NCI-H2227 (cell line): Measurements from ENCODE around the gene APOBEC3A.

Source experiments
- DNase-seq: peaks from one replicate; lab custom pipeline; 2025; ENCODE audit not compliant: unreplicated experiment; lab: John Stamatoyannopoulos, UW

APOBEC3A gene

GRCh38 chr22:38957046-38957770 is at the start of gene APOBEC3A:
APOBEC3A (plus strand) TSS chr22:38957609; CDS start chr22:38957692, 83 bp downstream.
- DNase-seq = no peak

DNA sequence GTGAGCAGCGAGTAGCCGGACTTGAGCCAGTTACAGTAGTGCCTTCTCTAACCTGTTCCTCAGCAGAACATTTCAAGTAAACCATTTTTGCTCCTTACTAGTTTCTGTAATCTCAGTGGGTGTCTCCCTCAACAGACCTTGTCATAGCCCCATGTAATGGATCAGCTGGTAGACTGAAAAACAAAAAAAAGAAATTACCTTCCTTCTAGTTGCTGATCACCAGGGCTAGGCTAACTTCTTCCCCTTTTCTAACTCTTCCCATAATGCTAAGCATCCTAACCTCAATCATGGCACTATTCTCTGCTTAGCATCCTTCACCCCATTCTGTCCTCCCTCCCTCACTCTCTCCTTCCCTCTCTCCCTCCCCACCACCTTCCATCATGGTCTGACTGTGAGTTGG is 49.6 kb upstream of the APOBEC3A start:
- no peak for DNase-seq

DNA sequence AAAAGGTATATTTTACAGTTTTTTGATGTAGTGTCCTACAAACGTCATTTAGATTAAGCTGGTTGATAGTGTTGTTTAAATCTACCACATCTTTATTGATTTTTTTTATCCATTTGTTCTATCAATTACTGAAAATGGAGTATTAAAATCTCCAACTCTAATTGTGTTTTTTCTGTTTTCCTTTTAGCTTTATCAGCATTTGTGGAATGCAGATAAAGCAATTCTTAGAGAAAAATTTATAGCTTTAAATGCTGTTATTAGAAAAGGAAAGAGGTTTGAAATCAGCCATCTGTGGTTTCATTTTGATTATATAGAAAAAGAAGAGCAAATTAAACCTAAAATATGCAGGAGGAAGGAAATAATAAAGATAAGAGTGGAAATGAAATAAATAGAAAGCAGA is 46.0 kb upstream of the APOBEC3A start:
- DNase-seq = no peak

DNA sequence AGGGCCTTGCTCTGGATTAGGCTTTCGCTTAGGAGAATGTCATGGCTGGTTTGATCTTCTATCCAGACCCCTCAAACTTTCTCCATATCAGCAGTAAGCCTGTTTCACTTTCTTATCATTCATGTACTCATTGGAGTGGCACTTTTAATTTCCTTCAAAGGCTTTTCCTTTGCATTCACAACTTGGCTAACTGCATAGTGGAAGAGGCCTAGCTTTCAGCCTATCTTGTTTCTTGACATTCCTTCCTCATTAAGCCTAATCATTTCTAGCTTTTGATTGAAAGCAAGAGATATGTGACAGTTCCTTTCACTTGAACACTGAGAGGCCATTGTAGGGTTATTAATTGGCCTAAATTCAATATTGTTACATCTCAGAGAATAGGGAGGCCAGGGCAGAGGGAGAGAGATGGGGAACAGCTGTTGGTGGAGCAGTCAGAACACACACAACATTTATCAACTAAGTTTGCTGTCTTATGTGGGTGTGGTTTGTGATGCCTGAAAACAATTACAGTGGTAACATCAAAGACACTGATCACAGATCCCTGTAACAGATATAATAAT is 37.7 kb upstream of the APOBEC3A start:
- no peak for DNase-seq

GRCh38 chr22:38921120-38921519 is 36.3 kb upstream of the APOBEC3A start:
- no peak for DNase-seq

DNA sequence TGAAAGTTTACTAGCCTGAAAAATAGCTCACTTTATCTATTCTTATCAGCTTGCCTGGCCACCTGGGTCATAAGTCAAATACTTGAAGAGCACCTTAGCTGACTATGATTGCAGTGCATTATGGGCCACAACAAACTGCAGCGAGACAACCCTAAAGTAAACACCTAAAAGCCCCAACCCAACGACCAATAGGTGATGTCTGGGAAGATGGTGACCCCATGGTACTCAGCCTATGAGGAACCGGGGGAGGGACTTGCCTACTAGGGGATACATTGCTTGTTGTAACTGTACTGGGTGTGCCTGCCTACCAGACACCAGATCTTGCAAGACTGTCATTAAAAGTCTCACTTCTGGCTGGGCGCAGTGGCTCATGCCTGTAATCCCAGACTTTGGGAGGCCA is 35.6 kb upstream of the APOBEC3A start:
- DNase-seq = no peak

DNA sequence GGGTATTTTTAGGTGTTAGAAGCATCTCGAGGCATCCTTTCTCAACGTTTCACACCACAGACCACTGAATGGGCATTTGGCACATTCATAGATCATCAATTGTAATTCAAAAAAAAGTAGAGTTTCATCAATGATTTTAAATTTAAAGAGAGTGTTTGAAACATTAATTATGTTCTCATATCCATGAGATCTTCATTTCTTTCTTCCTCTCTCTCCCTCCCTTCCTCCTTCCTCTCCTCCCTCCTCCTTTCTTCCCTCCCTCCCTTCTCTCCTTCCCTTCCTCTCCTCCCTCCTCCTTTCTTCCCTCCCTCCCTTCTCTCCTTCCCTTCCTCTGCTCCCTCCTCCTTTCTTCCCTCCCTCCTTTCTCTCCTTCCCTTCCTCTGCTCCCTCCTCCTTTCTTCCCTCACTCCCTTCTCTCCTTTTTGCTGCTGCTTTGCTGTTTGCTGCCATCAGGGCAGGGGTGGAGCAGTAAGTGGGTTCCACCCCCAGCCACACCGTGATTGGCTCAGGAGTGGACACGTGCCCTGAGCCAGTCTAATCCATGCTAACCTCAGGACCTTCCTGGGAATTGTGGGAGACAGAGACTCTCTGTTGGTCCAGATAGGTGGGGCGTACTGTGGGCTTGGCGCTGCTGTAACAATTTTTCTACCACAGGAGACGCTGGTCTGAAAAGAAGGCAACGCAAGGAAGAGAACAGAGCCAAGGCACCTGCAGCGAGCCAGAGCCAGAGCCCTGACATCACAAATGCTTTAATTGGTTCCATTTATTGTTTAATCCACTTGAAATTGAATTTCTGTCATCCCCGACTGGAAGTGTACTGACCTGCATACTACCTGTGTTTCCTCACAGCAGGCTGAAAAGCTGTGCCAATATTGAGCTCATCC is 33.7 kb upstream of the APOBEC3A start:
- peak; percentile 86 for DNase-seq

DNA sequence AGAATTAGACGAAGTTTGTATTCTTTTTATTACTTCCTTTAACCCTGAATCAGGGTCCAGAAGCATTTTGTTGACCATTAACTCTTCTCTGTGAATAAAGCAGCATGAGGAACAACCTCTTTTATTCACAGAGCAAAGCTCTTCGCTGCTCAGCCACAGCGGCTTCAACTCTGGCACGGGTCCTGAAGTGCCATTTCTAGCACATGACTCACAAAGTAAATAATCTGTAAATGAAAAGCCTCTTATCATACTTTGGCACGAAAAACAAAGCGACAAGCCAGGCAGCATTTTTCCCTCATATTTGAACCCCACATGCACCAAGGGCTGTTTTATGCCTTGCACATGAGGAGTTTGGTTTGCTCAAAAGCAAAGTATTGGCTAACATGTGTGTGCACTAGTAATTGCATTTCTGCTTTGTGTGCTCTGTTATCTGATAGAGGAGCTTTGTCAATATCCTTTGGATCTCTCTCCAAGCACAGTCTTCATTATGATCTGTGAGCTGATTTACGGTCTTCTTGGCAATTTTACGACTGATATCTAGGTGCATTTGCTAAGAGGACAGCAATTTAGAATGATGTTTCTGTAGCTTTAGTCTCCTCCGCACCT is 33.0 kb upstream of the APOBEC3A start:
- no peak for DNase-seq

GRCh38 chr22:38925571-38926041 is 31.8 kb upstream of the APOBEC3A start:
- no peak for DNase-seq

GRCh38 chr22:38927033-38927781 is 30.2 kb upstream of the APOBEC3A start:
- peak; percentile 77 for DNase-seq

GRCh38 chr22:38930512-38930911 is 26.9 kb upstream of the APOBEC3A start:
- DNase-seq = no peak

DNA sequence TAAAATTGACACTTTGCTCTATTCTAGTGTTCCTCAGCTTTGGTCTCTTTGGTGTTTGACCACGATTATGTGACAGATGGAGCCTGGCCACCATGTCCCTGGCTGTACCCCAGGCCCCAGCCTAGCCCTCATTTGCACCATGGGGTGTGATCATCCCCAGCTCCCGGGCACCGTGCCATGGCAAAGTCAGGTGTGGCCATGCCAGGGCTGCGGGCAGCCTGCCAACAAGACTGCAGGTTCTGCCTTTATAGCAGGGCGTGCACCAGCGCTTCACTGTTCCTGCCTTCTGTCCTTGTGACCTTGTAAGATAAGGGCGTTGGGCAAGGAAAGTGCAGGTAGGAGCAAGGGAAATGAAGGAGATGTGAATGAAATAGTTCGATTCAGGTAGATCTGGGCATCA is 22.4 kb upstream of the APOBEC3A start:
- peak; percentile 10 for DNase-seq

DNA sequence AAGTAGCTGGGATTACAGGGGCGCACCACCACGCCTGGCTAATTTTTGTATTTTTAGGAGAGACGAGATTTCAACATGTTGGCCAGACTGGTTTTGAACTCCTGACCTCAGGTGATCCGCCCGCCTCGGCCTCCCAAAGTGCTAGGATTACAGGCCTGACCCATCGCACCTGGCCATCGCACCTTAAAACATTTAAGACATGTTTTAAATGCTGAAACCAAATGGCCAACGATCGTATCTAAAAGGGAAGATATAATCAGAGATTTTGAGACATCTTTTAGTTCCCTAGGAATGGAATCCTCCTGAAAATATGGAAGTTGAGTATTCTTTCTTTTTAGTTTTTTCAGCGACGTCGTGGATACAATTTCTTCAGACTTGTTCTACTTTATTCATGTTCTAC is 21.8 kb upstream of the APOBEC3A start:
- no peak for DNase-seq

- DNase-seq = no peak
Observed at GRCh38 chr22:38936562-38936961, 20.8 kb upstream of the APOBEC3A start.

GRCh38 chr22:38937036-38937435 is 20.4 kb upstream of the APOBEC3A start:
- DNase-seq = no peak

DNA sequence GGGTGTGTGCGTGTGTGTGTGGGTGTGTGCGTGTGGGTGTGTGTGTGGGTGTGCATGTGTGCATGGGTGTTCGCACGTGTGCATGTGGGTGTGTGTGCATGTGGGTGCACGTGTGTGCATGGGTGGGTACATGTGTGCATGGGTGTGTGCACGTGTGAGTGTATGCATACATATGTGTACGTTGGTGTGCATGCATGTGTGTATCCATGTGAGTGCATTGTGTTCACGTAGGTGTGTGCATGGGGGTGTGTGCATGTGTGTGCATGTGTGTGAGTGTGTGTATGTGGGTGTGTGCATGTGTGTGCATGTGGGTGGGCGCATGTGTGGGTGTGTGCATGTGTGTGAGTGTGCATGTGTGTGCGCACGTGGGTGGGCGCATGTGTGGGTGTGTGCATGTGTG is 19.9 kb upstream of the APOBEC3A start:
- no peak for DNase-seq

DNA sequence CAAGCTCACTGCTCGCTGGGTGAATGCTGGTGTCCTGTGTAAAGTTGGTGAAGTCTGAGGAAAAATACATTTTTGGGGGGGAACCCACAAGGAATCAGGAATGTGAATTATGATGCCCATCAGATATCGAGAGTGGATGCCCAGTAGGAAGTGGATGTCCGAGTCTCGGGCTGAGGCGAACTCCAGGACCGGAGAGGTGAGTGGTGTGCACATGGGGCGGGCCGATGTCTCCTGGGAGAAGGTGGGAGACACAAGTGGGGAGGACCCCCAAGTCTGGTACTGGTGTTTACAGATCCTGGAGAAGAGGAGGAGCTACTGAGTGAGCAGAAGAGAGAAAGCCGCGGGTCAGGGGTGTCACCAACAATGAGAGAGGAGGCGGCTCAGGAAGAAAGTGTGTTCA is 19.2 kb upstream of the APOBEC3A start:
- DNase-seq = no peak

- no peak for DNase-seq
Observed at GRCh38 chr22:38938925-38939324, 18.5 kb upstream of the APOBEC3A start.

GRCh38 chr22:38940811-38941384 is 16.5 kb upstream of the APOBEC3A start:
- no peak for DNase-seq

- DNase-seq = no peak
Observed at GRCh38 chr22:38941488-38941987, 15.9 kb upstream of the APOBEC3A start.
